ENCODE results near the gene SLX9.
A peak's percentile ranks its signal among the peaks of the same experiment; 100 is the strongest.
"Not testable (repeated sequence)": the region's sequence is repeated elsewhere in the genome, so short reads cannot be mapped to it uniquely, and the experiment has no call there.

SLX9 gene

DNA sequence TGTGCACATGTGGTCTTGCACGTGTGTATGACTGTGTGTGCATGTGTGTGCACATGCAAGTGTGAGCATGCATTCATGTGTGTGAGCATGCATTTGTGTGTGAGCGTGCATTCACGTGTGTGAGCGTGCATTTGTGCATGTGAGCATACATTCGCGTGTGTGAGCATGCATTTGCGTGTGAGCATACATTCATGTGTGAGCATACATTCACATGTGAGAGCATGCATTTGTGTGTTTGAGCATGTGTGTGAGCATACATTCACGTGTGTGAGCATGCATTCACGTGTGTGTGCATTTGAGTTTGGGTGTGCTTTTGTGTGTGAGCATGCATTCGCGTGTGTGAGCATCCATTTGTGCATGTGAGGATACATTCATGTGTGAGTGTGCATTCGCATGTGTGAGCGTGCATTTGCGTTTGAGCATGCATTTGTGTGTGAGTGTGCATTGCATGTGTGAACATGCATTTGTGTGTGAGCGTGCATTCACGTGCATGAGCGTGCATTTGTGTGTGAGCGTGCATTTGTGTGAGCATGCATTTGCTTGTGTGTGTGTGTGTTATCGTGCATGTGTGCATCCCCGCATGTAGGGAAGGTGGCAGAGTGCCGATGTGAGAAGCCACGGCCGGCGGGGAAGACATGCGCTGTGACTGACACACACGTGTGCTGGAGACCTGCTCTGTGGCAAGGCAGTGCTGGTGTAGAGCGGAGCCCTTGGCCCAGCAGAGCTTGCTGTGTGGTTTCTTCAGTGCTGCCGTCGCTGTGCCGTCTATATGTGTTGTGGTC is 37.4 kb upstream of the SLX9 start:
- ATAC-seq = no peak

- no peak for ATAC-seq
Measured at GRCh38 chr21:44903050-44903685, 36.7 kb upstream of the SLX9 start.

DNA sequence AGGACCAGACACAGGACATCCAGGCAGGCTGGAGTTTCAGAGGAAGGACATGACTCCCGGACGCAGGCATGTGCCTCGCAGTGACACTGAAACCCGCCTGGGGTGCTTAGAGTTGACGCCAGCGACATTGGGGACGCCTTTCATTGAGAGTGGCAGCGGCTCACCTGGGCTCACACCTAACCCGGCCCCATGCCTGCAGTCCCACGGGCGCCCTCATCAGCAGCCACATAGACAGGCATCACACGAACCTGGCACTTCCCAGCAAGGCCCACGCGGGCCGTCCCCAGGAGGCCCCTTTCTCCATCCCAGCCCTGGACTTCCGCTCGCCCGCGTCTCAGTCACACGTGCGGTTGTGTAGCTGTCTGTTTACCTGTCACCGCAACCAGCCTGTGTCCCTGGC is 36.1 kb upstream of the SLX9 start:
- no peak for ATAC-seq

DNA sequence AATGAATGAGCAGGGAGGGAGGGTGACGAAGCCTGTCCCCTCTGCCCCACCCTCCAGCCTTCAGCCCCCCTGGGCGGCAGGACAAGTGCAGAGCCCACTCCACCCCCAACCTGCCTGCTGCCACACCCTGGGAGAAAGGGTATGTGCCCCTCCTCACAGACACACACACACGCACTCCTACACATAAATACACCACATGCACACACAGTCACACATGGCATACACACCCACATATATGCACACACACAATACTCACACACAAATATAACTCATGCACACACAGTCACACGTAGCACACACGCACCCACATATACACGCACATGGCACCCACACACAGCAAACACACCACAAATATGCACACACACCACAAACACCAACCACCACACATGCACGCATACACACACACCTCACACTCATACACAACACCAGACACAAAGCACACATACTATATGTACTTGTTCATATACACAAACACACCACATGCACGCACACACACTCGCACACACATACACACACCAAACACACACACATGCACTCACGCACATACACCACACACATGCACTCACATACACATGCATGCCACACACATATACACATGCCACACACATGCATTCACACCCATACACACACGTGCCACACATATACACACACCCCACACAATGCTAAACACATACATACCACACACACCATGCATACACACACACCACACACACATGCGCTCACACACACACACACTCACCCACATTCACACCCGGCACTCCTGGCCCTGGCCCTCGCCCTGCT is 35.5 kb upstream of the SLX9 start:
- ATAC-seq = no peak

GRCh38 chr21:44905016-44905727 is 34.7 kb upstream of the SLX9 start:
- no peak for ATAC-seq

DNA sequence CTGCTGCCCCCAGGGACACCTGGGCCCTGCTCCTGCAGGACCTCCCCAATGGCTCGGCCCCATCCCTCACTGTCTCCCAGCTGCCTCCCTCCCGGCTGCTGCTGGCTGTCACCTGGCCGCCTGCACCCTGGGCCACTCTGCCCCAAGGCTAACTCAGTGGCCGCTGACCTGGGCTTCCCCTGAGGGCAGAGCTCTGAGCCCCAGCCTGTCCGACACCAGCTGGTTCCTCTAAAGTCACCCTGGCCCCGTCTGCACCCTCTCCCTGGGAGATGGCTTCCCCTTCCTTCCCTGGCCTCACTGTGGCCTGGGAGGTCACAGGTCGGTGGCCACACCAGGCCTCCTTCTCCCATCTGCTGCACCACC is 34.1 kb upstream of the SLX9 start:
- ATAC-seq = no peak

DNA sequence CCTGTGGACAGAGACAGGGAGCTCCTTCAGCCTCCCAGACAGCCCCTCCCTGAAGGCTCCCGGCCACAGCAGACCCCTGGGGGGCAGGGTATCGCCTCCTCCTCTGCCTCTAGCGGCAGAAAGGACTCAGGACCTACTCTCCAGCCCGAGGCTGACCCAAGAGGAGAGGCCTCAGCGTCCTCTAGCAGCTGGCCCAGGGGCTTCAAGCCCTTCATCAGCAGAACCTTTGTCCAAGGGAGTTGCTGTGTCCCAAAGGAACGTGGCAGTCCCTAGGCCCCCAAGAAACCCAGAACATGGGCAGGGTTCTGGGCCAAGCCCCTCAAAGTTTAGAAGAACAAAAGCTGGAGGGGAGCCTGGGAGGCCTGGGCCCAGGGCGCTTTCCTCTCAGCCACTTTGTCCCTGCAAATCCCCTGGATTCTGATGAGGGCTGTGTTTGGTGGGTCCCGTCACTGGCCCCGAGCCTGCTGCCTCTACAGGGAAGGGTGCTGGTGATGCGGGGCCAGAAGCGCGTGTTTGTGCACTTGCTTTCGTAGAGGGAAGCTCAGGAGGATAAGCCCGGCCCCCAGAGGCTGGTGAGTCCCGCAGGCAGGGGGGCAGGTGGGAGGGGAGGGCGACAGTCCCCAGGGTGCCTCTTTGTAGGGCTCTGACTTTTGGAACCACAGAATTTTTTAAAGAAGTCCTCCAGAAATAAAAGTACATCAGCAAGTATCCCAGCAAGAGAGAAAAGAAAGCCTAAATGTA is 32.4 kb upstream of the SLX9 start:
- ATAC-seq = no peak

DNA sequence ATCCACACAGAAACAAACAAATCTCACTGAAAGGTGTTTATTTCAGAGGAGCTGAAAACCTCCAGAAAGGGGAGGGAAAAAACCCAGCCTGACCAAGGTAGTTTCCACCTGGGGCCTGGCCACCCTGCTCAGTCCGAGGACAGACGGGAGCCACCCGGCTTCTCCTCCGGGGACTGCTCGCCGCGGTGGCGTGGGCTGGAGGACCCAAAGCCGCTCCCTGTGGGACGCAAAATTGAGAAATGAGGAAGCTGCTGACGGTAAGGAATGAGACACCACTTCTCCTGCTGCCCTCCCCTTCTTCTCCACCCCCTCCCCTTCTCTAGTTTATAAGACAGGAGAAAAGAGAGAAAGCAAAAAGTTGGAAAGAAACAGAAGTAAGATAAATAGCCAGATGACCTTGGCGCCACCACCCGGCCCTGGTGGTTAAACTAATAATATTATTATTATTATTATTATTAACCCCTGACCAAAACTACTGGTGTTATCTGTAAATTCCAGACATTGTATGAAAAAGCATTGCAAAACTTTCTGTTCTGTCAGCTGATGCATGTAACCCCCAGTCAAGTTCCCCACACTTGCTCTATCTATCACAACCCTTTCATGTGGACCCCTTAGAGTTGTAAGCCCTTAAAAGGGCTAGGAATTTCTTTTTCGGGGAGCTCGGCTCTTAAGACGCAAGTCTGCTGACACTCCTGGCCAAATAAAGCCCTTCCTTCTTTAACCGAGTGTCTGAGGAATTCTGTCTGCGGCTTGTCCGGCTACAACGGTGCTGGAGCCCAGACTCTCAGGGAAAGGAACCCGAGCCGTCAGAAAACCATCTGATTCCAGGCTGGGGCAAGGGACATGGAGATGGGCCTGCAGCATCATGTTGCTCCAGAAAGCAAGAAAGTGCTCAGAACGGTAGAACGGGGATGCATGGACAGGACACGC is 31.6 kb upstream of the SLX9 start:
- ATAC-seq = no peak

DNA sequence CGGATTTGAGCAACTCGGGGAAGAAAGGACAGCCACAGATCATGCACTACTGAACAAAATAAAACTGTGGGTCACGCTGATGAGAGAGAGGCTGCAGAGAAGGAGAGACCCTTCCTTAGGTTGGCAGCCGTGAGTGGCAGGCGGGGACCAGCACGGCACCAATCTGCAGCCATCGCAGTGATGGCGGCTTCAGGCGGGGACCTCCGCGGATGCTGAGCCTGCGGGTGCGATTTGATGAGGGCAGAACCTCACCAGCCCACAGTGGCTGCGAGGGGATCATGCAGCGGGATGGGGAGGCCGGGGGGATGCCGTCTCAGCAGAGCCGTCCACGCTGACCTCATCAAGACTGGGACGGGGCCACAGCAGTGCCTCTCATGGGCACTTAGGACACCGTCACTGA is 30.9 kb upstream of the SLX9 start:
- ATAC-seq = no peak

DNA sequence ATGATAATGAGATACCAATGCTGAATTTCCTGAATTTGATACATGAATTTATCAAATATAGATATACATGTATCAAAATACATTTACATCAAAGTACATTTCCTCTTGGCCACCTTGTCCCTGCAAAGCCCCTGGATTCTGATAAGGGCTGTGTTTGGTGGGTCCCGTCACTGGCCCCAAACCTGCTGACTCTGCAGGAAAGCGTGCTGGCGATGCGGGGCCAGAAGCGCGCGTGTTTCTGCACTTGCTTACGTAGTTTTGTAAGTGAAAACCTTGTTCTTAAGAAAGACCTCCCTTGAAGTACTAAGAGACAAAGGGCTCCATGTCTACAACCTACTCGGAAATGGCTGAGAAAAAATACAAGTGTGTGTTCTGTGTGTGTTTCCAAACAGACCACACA is 30.1 kb upstream of the SLX9 start:
- no peak for ATAC-seq

- ATAC-seq = no peak
Measured at GRCh38 chr21:44910229-44911067, 29.4 kb upstream of the SLX9 start.

GRCh38 chr21:44911068-44911383 is 28.8 kb upstream of the SLX9 start:
- ATAC-seq = no peak

- ATAC-seq = peak; percentile 63
Measured at GRCh38 chr21:44911384-44912157, 28.3 kb upstream of the SLX9 start.

DNA sequence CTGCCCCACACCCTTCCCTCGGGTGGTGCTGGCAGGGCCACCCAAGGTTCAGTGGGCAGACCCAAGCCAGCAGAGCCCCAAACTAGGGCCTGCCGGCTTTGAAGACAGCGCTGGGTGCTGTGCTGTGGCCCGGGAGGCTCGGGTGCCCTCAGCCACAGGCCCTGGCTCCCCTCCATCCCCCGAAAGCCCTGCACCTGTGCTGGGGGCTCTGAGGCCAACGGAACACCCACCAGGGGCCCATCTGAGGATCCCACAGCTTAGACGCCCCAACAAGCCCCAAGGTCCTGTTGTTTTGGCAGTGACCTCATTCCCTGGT is 27.7 kb upstream of the SLX9 start:
- ATAC-seq = no peak

DNA sequence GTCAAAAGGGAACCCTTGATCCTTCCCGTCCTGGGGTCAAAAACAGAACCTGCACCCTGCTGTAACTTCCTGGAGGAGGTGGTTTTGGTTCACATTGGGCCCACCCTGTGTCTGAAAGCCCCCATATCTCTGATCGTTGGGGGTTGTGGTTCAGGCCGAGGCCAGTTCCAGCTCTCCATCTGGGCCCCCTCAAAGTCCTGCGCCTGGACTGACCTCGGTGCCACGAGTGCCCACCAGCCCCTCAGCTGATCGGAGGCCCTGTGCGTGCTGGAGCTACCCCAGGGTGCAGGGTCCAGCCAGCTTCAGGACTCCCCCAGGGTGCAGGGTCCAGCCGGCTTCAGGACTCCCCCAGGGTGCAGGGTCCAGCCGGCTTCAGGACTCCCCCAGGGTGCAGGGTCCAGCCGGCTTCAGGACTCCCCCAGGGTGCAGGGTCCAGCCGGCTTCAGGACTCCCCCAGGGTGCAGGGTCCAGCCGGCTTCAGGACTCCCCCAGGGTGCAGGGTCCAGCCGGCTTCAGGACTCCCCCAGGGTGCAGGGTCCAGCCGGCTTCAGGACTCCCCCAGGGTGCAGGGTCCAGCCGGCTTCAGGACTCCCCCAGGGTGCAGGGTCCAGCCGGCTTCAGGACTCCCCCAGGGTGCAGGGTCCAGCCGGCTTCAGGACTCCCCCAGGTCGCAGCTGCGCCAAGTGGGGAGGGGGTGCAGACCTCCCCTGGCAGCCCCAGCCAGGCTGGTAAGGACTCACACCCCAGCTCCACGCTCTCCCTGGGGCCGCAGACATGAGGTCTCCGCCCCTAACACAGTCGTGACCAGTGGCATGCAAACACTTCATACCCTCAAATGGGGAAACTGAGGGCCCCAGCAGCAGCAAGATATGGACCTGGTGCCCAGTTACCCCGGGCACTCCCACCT is 27.1 kb upstream of the SLX9 start:
- ATAC-seq = not testable (repeated sequence)

DNA sequence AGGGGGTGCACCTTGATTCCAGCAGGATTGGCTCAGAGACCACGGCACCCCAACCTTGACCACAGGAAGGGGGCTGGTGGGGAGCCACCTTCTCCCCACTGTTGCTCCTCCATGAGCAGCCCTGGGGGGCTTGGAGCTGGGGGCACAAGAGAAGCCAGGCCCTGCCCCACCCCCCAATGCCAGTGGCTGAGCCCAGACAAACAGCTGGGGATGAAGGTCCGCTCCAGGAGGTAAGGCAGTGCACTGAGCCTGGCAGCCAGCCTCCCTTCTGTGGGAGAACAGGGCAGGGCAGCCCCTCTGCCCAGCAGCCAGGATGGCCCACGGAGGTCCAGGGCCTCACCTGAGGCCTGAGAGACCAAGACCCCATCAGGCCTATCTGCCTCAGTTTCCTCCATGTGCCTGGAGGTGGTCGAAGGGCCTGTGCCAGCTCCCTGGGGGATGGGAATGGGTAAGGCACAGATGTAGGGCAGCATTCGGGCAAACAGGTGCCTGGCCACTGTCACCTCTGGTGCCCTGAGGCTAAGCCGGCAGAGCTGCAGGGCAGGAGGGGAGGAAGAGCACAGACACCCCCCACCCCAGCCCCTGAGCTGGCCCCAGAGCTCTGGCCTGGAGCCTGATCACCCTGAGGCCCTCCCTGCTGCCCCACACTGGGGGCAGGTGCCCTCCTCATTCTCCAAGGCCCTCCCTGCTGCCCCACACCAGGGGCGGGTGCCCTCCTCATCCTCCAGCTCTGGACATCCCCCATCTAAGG is 26.2 kb upstream of the SLX9 start:
- ATAC-seq = no peak

DNA sequence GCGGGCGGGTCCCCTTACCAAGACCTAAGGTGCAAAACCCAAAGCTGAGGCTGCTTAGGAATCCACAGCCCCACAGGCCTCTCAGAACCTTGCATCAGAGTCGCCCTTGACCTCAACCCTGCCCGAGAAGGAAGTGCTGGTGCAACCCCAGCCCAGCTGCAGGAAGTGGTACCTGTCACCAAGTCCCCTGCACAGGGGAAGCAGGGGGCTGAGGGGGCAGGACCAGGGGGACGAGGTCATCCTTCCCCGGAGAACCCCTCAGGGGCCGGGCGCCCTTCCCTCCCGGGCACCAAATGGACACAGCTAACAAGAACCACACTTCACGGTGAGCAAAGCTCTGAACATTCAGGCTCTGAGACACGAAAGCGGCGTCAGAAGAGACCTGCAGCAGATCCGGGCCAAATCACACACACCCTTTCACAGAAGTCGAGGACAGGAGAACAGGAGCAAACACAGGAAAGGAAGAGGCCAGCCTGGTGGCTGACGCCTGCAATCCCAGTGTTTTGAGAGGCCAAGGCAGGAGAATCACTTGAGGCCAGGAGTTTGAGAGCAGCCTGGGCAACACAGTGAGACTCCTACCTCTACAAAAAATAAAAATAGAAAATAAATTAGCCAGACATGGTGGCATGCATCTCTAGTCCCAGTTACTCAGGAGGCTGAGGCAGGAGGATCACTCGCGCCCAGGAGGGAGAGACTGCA is 25.5 kb upstream of the SLX9 start:
- ATAC-seq = peak; percentile 64 to 66

All from activated CD4-positive, CD25-positive, alpha-beta regulatory T cell treated with anti-CD3 and anti-CD28 coated beads, Interleukin-2, amount 50 U/mL, for 24 hours (primary cell).